H1 (cell line): ENCODE measurements around the gene CAMTA2. TPM values are rescaled to one million over a fixed set of nuclear protein-coding genes. Genes with fewer than 3 reads are reported as not detected.

ENCODE experiments used
- CBX5 ChIP-seq: fragments of 300-800, 300-1000 bp; sonication (generic); IDR thresholded peaks from 2 replicates; pipeline ENCODE4 v1.7.1; 2016; ENCODE audit warnings: antibody characterized with exemption, low read length, low read depth
- CBX8 ChIP-seq: fragments of 300-800, 300-1000 bp; sonication (generic); IDR thresholded peaks from 2 replicates; pipeline ENCODE4 v1.7.1; 2016; ENCODE audit warnings: low read depth, low read length, borderline replicate concordance
- CEBPB ChIP-seq: IDR thresholded peaks from 2 replicates; pipeline ENCODE4 v1.6.1; 2012; ENCODE audit warnings: low read depth, low read length
- CHD1 ChIP-seq: IDR thresholded peaks from 2 replicates; pipeline ENCODE4 v1.6.1; 2012; ENCODE audit warnings: low read depth, low read length, improper control_type of control experiment
- CREB1 ChIP-seq: IDR thresholded peaks from 2 replicates; pipeline ENCODE4 v1.6.1; 2012; ENCODE audit warnings: inconsistent platforms
- EGR1 ChIP-seq: IDR thresholded peaks from 2 replicates; pipeline ENCODE4 v1.6.1; 2011; ENCODE audit warnings: low read depth, low read length, borderline replicate concordance
- JUN ChIP-seq: IDR thresholded peaks from 2 replicates; pipeline ENCODE4 v1.6.1; 2011; ENCODE audit warnings: low read depth, mild to moderate bottlenecking, improper control_type of control experiment, low read length
- JUND ChIP-seq: IDR thresholded peaks from 2 replicates; pipeline ENCODE4 v1.6.1; 2011; ENCODE audit warnings: mild to moderate bottlenecking, improper control_type of control experiment, low read length
- KDM1A ChIP-seq: fragments of 200-600, 300-600 bp; sonication (generic); IDR thresholded peaks from 2 replicates; pipeline ENCODE4 v1.7.1; 2016; ENCODE audit warnings: mild to moderate bottlenecking, low read length, borderline replicate concordance
- KDM4A ChIP-seq: IDR thresholded peaks from one replicate; pipeline ENCODE4 v1.7.1; 2012; ENCODE audit warnings: low read depth, mild to moderate bottlenecking, moderate library complexity, low read length, inconsistent platforms; ENCODE audit not compliant: severe bottlenecking
- KDM5A ChIP-seq: fragments of 200-600 bp; IDR thresholded peaks from 2 replicates; pipeline ENCODE4 v1.7.1; 2012; ENCODE audit warnings: mild to moderate bottlenecking, low read length, inconsistent platforms, mixed read lengths
- MAFK ChIP-seq: IDR thresholded peaks from 2 replicates; pipeline ENCODE4 v1.6.1; 2012; ENCODE audit warnings: low read depth, mild to moderate bottlenecking, improper control_type of control experiment, low read length
- NANOG ChIP-seq: IDR thresholded peaks from 2 replicates; pipeline ENCODE4 v1.6.1; 2011; ENCODE audit warnings: low read length, low read depth, mild to moderate bottlenecking, inconsistent platforms; ENCODE audit not compliant: insufficient read depth, poor library complexity, severe bottlenecking
- NRF1 ChIP-seq: IDR thresholded peaks from 2 replicates; pipeline ENCODE4 v1.6.1; 2011; ENCODE audit warnings: mild to moderate bottlenecking, low read depth, low read length, improper control_type of control experiment
- PHF8 ChIP-seq: fragments of 200-600 bp; sonication (generic); conservative IDR thresholded peaks from 2 replicates; pipeline ENCODE4 v1.7.1; 2012; ENCODE audit warnings: low read depth, mild to moderate bottlenecking, inconsistent platforms, low read length, moderate library complexity
- POLR2A ChIP-seq, 2 experiments: IDR thresholded peaks; 1 replicate in 1 of 2; 2 replicates in 1 of 2; pipeline ENCODE4 v1.6.1; 2011; ENCODE audit warnings: low read depth in 2 of 2, low read length in 2 of 2, mild to moderate bottlenecking in 2 of 2; ENCODE audit errors: control extremely low read depth in 1 of 2
- RFX5 ChIP-seq: IDR thresholded peaks from 2 replicates; pipeline ENCODE4 v1.6.1; 2011; ENCODE audit warnings: low read depth, low read length, improper control_type of control experiment, borderline replicate concordance
- SIX5 ChIP-seq: IDR thresholded peaks from 2 replicates; pipeline ENCODE4 v1.6.1; 2011; ENCODE audit warnings: mild to moderate bottlenecking, low read depth, low read length
- SP2 ChIP-seq: IDR thresholded peaks from 2 replicates; pipeline ENCODE4 v1.6.1; 2012; ENCODE audit warnings: mild to moderate bottlenecking, low read length, inconsistent platforms
- SP4 ChIP-seq: IDR thresholded peaks from 2 replicates; pipeline ENCODE4 v1.6.1; 2012; ENCODE audit warnings: low read length, inconsistent platforms
- SRF ChIP-seq: IDR thresholded peaks from 2 replicates; pipeline ENCODE4 v1.6.1; 2011; ENCODE audit warnings: mild to moderate bottlenecking, low read depth, low read length, moderate library complexity
- polyA plus RNA-seq, 7 experiments: library from polyadenylated mRNA; depleted of rRNA in 3 of 7; stranded (reverse) in 5 of 7; unstranded in 2 of 7; fragments of >200 nt in 5 of 7; fragments of 200-250 nt in 2 of 7; gene quantifications; 1 replicate in 5 of 7; 2 replicates in 1 of 7; 4 replicates in 1 of 7; pipeline versions ENCODE4 v1.2.1 to v1.2.3, GENCODE V29; 2011 to 2013; ENCODE audit warnings: missing spikeins in 2 of 7, mixed read lengths in 2 of 7
- total RNA-seq: library from RNA; stranded (reverse); fragmentation: NEBNext Ultra II Directional; extraction: Animal tissue kit (Norgen Biotek cat#: 25700); gene quantifications from 2 replicates; pipeline ENCODE4 v1.2.1, GENCODE V29; 2021
- TF ChIP-seq, protein P1 (sequence below): IDR thresholded peaks from 2 replicates; pipeline ENCODE4 v1.6.1; 2012; ENCODE audit warnings: low read length, inconsistent platforms
- TF ChIP-seq, protein P2 (sequence below): IDR thresholded peaks from 2 replicates; pipeline ENCODE4 v1.6.1; 2011; ENCODE audit warnings: low read length, improper control_type of control experiment

Gene CAMTA2
- total and polyA plus RNA-seq, 2 of the 8 experiments (the other 6 are each of a cell fraction or from before 2014, with no cell fraction given) = 5.5 to 12.0 TPM

DNA sequence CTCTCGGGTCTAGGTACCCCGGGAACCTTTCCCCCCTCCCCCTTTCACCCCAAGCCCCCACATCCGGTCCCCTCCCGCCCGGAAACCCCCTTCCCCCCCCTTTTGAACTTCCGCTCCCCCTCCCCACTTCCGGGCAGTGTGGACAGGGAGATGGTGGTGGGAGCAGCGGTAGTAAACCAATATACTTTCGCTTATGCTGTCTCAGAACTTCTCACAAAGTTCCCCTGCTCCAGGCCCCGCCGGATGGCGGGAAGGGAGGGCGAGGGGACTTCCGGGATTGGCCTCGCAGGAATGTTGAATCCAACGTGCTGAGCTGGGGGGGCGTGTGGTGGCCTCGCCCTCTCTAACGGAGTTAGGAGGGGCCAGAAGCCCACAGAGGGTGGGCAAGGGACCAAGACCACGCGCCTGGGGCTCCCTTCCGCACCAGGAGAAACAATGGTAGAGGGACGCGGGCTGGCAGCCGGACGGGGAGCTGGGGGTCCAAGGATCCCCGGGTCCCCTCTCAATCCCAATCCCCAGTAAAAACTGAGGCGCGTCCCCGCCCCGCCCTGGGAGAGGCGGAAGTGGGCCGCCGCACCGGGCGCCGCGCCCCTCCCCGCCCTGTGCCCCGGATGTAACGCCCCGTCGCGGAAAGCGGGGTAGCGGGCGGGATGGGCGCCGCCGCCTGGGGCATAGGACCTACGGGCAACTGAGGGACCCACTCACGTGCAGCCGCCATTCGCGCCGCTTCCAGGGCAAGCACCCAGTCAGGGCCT, 39.9 kb downstream of the CAMTA2 start (continued):
- peak; percentile 17; the same call in 1 of the 2 replicates for TF ChIP-seq PHF8
- no peak for TF ChIP-seq CEBPB
- TF ChIP-seq SRF = no peak
- TF ChIP-seq CBX8 = no peak
- peak; percentile 61 to 66; a peak in 2 of 3 replicates for TF ChIP-seq POLR2A (IDR thresholded peaks at IDR 0.05; ENCODE audit: control extremely low read depth in 1 of 2, low read depth in 2 of 2, low read length in 2 of 2)
- TF ChIP-seq KDM1A = no peak
- 0 out of 2 replicates have a peak, but pooled peaks have one; percentile 31 for TF ChIP-seq EGR1
- TF ChIP-seq RFX5 = no peak
- no peak for TF ChIP-seq NANOG
- TF ChIP-seq CREB1 = no peak; the same call in 1 of the 2 replicates
- TF ChIP-seq SP4 = 0 out of 2 replicates have a peak, but pooled peaks have one; percentile 25
- TF ChIP-seq MAFK = no peak
- no peak for TF ChIP-seq NRF1
- no peak for TF ChIP-seq JUND
- TF ChIP-seq, protein P1, sequence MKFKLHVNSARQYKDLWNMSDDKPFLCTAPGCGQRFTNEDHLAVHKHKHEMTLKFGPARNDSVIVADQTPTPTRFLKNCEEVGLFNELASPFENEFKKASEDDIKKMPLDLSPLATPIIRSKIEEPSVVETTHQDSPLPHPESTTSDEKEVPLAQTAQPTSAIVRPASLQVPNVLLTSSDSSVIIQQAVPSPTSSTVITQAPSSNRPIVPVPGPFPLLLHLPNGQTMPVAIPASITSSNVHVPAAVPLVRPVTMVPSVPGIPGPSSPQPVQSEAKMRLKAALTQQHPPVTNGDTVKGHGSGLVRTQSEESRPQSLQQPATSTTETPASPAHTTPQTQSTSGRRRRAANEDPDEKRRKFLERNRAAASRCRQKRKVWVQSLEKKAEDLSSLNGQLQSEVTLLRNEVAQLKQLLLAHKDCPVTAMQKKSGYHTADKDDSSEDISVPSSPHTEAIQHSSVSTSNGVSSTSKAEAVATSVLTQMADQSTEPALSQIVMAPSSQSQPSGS = peak; percentile 71; the same call in 1 of the 2 replicates
- no peak for TF ChIP-seq JUN
- no peak for TF ChIP-seq SIX5
- peak; percentile 24 for TF ChIP-seq KDM4A
- no peak for TF ChIP-seq CHD1
- no peak for TF ChIP-seq CBX5
- no peak for TF ChIP-seq SP2
- TF ChIP-seq, protein P2, sequence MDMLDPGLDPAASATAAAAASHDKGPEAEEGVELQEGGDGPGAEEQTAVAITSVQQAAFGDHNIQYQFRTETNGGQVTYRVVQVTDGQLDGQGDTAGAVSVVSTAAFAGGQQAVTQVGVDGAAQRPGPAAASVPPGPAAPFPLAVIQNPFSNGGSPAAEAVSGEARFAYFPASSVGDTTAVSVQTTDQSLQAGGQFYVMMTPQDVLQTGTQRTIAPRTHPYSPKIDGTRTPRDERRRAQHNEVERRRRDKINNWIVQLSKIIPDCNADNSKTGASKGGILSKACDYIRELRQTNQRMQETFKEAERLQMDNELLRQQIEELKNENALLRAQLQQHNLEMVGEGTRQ = no peak
- TF ChIP-seq KDM5A = no peak
